Neutrophil (primary cell): ENCODE measurements around the gene DCP1B.

ENCODE experiments used
- H3K27ac ChIP-seq: fragments of 200-600 bp; sonication (generic); 2 replicates; pipeline ENCODE4 v1.5.1; 2016; ENCODE audit warnings: mild to moderate bottlenecking, moderate library complexity
- H3K27me3 ChIP-seq: fragments of 200-600 bp; sonication (generic); 2 replicates; pipeline ENCODE4 v1.6.0; 2016; ENCODE audit warnings: mild to moderate bottlenecking
- H3K36me3 ChIP-seq: fragments of 200-600 bp; sonication (generic); 2 replicates; pipeline ENCODE4 v1.5.1; 2017
- H3K4me1 ChIP-seq, 2 experiments: fragments of 200-600 bp in 1 of 2; sonication (generic) in 1 of 2; 1 replicate in 1 of 2; 2 replicates in 1 of 2; pipeline versions ENCODE4 v1.5.1 to v1.6.1; 2013 to 2016; ENCODE audit warnings: low read depth in 1 of 2, low read length in 1 of 2, mild to moderate bottlenecking in 1 of 2, moderate library complexity in 1 of 2; ENCODE audit not compliant: control insufficient read depth in 1 of 2, insufficient read depth in 1 of 2
- H3K4me3 ChIP-seq, 2 experiments: fragments of 200-600 bp in 1 of 2; sonication (generic) in 1 of 2; 1 replicate in 1 of 2; 2 replicates in 1 of 2; pipeline ENCODE4 v1.5.1; 2013 to 2016; ENCODE audit warnings: low read depth in 1 of 2, low read length in 1 of 2, mild to moderate bottlenecking in 1 of 2, moderate library complexity in 1 of 2
- H3K9me3 ChIP-seq: fragments of 200-600 bp; sonication (generic); 2 replicates; pipeline ENCODE4 v1.5.1; 2016
- TF ChIP-seq, protein P1 (sequence below): fragments of 200-600 bp; sonication (generic); IDR thresholded peaks from 2 replicates; pipeline ENCODE4 v1.5.1; 2016; ENCODE audit warnings: antibody characterized with exemption

The DCP1B gene

DNA sequence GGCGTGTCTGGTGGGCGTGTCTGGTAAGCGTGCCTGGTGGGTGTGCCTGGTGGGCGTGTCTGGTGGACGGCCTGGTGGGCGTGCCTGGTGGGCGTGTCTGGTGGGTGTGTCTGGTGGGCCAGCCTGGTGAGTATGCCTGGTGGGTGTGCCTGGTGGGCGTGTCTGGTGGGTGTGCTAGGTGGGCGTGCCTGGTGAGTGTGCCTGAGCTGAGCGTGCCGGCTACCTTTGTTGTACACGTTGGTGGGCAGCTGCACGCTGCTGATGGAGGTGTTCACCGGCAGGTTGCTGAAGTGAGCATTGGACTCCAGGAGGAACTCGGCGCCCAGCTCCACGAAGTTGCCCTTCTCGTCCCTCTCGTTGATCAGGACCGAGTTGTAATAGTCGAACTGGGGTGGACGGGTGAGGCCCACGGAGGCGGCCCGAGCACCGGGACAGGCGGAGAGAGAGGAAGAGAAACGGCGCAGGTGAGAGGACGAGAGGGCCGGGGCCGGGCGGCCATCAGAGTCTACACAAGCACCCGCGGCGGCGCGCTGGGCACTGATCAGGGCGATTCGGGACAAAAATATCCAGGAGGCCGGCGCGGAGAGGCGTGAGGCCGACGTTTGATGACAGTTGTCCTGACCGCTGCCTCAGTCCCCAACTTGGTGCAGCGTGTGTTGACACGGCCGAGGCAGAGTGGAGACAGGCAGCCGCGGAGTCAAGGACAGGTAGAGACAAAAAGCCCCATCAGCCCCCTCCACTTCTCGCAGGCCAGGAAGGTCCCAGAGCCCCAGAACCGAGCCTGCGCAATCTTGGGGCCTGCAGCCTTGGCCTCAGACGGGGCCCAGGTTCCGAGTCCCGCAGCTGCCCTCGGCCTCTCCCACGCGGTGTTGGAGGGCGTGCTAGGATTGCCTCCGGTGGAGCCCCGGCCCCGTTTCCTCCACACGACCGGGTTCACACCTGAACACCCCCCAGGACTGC lies 96.3 kb downstream of the DCP1B start:
- TF ChIP-seq, protein P1, sequence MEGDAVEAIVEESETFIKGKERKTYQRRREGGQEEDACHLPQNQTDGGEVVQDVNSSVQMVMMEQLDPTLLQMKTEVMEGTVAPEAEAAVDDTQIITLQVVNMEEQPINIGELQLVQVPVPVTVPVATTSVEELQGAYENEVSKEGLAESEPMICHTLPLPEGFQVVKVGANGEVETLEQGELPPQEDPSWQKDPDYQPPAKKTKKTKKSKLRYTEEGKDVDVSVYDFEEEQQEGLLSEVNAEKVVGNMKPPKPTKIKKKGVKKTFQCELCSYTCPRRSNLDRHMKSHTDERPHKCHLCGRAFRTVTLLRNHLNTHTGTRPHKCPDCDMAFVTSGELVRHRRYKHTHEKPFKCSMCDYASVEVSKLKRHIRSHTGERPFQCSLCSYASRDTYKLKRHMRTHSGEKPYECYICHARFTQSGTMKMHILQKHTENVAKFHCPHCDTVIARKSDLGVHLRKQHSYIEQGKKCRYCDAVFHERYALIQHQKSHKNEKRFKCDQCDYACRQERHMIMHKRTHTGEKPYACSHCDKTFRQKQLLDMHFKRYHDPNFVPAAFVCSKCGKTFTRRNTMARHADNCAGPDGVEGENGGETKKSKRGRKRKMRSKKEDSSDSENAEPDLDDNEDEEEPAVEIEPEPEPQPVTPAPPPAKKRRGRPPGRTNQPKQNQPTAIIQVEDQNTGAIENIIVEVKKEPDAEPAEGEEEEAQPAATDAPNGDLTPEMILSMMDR, result no peak
- Histone ChIP-seq H3K27me3 (peaks cover 44% of the 10 kb centered on the region), H3K4me1 (peaks cover 0 to 9% of the 10 kb centered on the region in 2 experiments), H3K4me3 (peak overlapping the region; percentile 6 to 17), H3K27ac (no peak overlapping the region), H3K9me3 (peaks cover 4% of the 10 kb centered on the region), H3K36me3 (no peaks in the 10 kb centered on the region)

DNA sequence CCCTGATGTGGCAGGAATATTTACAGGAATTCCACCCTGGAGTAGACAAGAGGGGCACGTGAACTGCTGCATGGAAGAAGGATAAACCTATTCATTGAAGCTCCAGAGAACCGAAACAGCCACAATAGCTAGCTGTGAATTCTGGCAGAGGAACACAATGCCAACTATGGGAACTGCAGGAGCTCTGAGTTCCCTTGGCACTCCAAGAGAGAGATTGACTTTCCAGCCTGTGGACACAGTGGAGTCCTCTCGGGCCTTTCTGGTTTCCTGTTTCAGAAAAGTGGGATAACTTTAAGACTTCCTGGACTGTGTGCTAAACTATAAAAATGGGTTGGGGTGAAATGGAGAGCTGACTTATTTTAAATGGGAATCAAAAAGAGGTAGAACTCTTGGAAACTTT lies 97.7 kb downstream of the DCP1B start:
- peaks cover 44% of the 10 kb centered on the region for H3K27me3 ChIP-seq
- TF ChIP-seq, protein P1, result no peak
- peaks cover 0 to 9% of the 10 kb centered on the region in 2 experiments for H3K4me1 ChIP-seq
- H3K27ac ChIP-seq, result no peak overlapping the region
- no peak overlapping the region for H3K4me3 ChIP-seq
- peaks cover 4% of the 10 kb centered on the region for H3K9me3 ChIP-seq
- no peaks in the 10 kb centered on the region for H3K36me3 ChIP-seq

DNA sequence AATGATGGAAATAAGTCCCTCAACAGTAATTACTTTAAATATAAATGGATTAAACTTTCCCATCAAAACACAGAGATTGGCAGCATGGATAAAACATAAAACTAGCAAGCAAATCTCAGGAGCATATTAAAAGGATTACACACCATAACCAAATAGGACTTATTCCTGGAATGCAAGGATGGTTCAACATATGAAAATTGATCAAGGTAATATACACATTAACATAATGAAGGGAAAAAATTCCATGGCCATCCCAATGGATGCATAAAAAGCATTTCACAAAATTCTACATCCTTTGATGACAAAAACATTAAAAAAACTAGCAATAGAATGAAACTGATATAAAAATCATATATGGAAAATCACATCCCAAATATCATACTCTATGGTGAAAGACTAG lies 99.4 kb downstream of the DCP1B start:
- no peaks in the 10 kb centered on the region for H3K36me3 ChIP-seq
- TF ChIP-seq, protein P1, result no peak
- peaks cover 4% of the 10 kb centered on the region for H3K9me3 ChIP-seq
- H3K27ac ChIP-seq, result no peak overlapping the region
- no peak overlapping the region for H3K4me3 ChIP-seq
- peaks cover 0 to 9% of the 10 kb centered on the region in 2 experiments for H3K4me1 ChIP-seq
- H3K27me3 ChIP-seq, result peaks cover 38% of the 10 kb centered on the region

DNA sequence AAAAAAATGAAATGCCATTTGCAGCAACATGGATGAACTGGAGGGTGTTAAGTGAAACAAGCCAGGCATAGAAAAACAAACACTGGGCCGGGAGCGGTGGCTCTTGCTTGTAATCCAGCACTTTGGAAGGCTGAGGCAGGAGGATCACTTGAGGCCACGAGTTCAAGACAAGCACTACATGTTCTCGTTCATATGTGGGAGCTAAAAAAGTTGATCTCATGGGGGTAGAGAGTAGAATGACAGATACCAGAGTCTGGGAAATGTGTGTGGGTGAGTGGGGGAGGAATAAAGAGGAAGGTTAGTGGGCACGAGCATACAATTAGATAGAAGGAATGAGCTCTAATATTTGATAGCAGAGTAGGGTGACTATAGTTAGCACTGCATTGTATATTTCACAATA lies 107.3 kb downstream of the DCP1B start:
- Histone ChIP-seq H3K36me3 (no peaks in the 10 kb centered on the region), H3K4me3 (no peak overlapping the region), H3K4me1 (no peaks in the 10 kb centered on the region), H3K27me3 (no peaks in the 10 kb centered on the region), H3K9me3 (no peaks in the 10 kb centered on the region), H3K27ac (no peak overlapping the region)
- TF ChIP-seq, protein P1, result no peak
